Retinal pigment epithelial cell (primary cell): Measurements from ENCODE around the gene SLC26A8.

Experiments used
- DNase-seq: peaks from one replicate; pipeline ENCODE4 v3.0.0-alpha.2; 2010; ENCODE audit warnings: low read depth
- H3K4me3 ChIP-seq: 2 replicates; pipeline ENCODE4 v1.5.1; 2011; ENCODE audit warnings: mild to moderate bottlenecking, low read length, control low read depth, moderate library complexity
- TF ChIP-seq, protein P1 (sequence below): conservative IDR thresholded peaks from 2 replicates; pipeline ENCODE4 v1.5.1; 2011; ENCODE audit warnings: low read depth, low read length, control low read depth, inconsistent platforms

The SLC26A8 gene

DNA sequence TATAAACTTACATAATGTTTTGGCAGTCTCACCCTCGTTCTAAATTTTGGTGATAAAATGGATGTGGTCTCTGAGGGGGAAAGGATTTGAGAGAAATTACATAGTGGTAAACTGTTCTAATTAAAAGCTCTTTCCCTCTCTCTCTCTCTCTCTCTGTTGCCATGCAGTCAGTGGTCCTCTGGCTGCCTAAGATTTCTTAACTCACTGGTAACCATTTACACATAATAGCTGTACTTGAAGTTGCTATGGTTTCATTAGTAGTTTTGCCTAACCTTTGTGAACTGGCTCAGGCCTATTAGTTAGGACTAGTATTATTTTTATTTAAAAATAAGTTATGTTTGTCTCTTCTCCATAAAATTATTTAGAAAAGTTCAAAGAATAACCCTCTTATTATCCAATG lies 45.1 kb upstream of the SLC26A8 start:
- no peak for DNase-seq
- no peak overlapping the region for H3K4me3 ChIP-seq
- TF ChIP-seq, protein P1, sequence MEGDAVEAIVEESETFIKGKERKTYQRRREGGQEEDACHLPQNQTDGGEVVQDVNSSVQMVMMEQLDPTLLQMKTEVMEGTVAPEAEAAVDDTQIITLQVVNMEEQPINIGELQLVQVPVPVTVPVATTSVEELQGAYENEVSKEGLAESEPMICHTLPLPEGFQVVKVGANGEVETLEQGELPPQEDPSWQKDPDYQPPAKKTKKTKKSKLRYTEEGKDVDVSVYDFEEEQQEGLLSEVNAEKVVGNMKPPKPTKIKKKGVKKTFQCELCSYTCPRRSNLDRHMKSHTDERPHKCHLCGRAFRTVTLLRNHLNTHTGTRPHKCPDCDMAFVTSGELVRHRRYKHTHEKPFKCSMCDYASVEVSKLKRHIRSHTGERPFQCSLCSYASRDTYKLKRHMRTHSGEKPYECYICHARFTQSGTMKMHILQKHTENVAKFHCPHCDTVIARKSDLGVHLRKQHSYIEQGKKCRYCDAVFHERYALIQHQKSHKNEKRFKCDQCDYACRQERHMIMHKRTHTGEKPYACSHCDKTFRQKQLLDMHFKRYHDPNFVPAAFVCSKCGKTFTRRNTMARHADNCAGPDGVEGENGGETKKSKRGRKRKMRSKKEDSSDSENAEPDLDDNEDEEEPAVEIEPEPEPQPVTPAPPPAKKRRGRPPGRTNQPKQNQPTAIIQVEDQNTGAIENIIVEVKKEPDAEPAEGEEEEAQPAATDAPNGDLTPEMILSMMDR: no peak

DNA sequence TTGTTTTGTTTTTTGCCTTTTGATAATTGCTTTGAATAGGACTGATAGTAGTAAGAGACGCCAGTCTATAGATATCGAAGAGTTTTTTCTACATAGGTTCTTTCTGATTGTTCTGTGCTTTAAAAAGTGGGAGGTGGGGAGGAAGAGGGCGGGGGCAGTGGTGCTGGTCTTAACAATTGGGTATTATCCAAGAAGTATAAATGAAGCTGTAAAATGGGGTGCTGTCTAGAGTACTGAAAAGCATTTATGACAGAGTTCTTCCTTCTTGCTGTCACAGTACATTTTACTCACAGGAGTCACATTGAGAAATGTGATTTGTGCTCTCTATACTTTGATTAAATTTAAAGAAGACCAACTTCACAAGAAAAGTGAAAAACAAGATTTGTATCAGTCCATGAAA lies 44.1 kb upstream of the SLC26A8 start:
- no peak overlapping the region for H3K4me3 ChIP-seq
- no peak for DNase-seq
- TF ChIP-seq, protein P1: no peak

DNA sequence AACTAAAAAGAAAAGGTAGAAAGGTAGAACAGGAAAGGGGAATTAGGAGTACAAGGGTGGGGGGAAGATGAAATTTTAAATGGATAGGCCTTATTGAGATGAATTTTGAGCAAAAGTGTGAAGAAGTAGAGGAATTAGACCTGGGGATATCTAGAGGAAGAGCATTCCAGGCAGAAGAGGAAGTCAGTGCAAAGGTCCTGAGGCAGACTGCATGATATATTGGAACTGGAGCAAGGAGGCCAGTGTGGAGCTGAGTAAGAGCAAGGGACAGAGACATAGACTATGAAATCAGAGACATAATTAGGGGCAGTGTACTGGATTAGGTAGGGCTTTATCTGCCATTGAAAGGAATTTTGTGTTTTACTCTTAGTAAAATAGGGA lies 43.6 kb upstream of the SLC26A8 start:
- TF ChIP-seq, protein P1: no peak
- H3K4me3 ChIP-seq: no peak overlapping the region
- DNase-seq: no peak

DNA sequence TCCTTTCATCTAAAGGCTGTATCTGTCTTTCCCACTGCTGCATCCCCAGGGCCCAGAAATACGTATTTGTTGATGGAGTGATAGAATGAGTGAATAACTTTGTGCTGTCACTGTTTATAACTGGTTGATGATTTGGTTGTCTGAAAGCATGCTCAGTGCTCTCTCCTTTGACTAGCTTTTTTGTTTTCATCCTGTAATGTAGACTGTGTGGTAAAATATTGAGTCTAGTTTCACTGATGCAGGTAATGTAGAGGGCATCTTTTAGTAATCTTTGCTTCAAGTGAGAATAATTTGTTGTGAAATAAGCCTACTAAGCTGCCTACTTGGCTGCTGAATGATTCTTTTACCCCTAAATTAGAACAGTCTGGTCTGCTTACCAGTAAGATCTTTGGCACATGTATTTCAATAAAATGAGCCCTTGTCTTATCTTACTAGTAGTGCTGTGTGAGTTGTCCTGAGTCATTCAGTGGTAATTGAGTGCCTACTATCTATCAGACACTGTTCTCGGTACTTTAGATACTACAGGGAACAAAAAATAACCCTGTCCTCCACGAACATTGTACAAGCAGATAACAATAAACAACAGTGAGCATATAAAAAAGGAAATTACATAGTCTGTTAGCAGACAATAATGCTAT lies 43.1 kb upstream of the SLC26A8 start:
- H3K4me3 ChIP-seq: no peak overlapping the region
- peak; percentile 52 for DNase-seq
- TF ChIP-seq, protein P1: no peak

DNA sequence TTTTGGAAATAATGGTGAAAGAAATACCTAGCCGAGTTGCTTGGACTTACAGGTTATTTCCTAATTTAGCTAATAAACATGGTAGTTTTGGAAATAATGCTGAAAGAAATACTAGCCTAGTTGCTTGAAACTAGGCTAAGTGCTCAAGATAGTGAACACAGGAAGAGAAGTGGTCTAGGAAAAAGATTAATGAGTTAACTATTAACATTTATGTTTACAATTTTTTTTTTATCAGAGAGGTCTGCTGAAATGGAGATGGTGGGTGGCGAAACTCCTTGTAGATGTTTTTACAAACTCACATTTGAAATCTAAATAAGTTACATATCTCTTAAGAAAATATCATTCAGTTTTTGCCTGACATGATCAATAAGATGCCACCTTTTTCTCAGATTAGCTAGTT lies 42.4 kb upstream of the SLC26A8 start:
- TF ChIP-seq, protein P1: no peak
- no peak for DNase-seq

DNA sequence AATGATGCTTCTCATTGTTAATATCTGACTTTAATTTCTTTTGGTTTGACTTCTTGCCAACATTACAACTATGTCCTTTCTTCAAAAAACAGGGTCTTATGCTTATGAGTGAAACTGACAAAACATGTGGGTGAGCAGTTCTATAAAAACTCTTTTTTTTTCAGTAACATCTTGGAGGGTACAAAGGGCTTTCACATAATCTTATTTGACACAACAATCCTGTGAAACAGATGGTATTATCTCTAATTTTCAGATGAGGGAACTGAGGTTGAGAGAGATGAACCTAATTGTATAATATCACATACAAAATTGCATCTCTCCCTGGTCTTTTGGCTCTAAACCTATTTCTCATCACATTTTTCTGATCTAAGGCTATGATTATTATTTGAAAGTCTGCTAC lies 41.5 kb upstream of the SLC26A8 start:
- no peak for DNase-seq
- no peak overlapping the region for H3K4me3 ChIP-seq
- TF ChIP-seq, protein P1: no peak

More for the DNA sequence above, 42.4 kb upstream of the SLC26A8 start:
- H3K4me3 ChIP-seq: no peak overlapping the region

DNA sequence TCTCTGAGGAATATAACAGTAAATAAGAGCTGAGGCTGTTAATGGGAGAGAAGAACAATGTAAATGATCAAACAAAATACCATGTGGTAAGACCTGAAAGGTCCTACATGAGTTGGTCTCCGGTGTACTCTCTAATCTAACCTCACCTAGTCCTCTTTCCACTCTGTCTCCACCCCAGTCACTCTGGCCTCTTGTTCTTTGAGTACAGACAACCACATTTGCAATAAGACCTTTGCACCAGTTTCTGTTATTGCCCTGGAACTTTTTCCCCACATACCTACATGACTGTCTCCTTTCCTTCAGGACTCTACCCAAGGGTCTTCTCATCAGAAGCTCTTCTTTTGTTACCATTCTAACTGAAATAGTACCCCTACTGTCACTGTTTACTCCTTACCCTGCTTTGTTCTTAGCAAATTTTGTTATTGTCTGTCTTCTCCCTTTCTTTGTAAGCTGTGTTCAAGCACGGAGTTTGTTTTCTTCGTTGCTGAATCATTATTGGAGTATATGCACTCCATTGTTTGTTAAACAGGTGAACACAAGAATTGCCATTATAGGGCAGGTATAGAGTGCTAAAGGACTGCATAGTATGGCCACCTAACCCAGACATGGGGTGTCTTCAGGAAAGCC lies 40.4 kb upstream of the SLC26A8 start:
- no peak overlapping the region for H3K4me3 ChIP-seq
- TF ChIP-seq, protein P1: no peak

More for the DNA sequence above, 40.4 kb upstream of the SLC26A8 start:
- no peak for DNase-seq
